ENCODE measurements around the gene DIP2B. TPM values are rescaled to one million over a fixed set of nuclear protein-coding genes. Genes with fewer than 3 reads are reported as not detected.

Gene DIP2B
- total RNA-seq, 2 experiments from 2014 or later = 18.8 to 21.8 TPM

DNA sequence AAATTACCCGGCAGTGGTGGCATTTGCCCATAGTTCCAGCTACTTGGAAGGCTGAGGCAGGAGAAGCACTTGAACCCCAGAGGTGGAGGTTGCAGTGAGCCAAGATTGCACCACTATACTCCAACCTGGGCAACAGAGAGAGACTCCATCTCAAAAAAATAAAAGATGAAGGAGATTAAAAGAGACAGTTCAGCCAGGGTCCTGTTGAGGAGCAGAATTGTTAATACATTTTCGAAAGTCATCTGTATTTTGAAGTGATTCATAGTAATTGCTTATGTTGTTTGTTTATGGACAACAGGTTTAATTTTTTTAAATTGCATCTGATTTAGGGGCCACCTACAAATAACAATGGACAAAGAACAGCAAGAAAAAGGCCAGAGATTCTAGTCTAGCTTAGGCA is 112.9 kb downstream of the DIP2B start:
- Mint-ChIP-seq H3K4me3 (no peak overlapping the region), H3K27me3 (ENCODE audit: low read depth) (no peaks in the 10 kb centered on the region), H3K36me3 (ENCODE audit: low read depth) (no peaks in the 10 kb centered on the region), H3K27ac (no peak overlapping the region), H3K4me1 (ENCODE audit: low read depth) (peaks cover 32% of the 10 kb centered on the region), H3K9me3 (ENCODE audit: insufficient read depth) (no peaks in the 10 kb centered on the region)
- DNase-seq (no peak), ATAC-seq (no peak)
- ChIA-PET CTCF (no interaction called here), POLR2A (no interaction called here)

DNA sequence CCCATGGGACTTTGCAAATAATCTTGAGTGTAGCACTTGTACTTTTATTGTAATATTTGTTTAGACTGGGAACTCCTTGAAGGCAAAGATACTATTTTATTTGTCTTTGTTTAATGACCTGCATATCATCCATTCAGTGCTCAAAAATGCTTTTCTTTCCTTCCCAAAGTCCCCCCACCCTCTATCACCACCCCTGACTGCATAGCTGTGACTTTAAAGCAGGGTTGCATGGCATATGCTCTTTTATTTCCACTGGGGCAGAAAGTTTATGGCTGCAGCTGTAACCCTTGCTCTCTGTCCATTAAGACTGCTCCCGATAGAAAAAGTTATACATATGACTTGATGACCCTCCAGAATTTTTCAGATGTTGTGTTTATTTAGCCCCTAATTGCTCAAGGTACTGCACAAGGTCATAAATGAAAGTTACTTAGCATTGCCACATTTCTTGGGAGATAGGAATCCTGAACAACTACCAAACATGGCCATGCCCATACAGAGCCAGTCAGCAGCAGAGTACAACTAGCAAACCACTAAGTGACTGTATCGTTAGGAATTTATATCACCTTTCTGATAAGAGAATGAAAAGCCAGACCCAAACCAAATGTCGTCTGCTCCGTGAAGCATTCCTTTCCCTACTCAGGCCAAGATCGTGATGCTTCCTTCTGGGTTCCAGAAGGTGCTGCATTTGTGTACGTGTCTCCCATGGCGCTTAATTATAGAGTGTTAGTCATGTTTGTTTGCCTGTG is 114.3 kb downstream of the DIP2B start:
- Mint-ChIP-seq H3K4me3 (no peak overlapping the region), H3K4me1 (ENCODE audit: low read depth) (peaks cover 32% of the 10 kb centered on the region), H3K36me3 (ENCODE audit: low read depth) (no peaks in the 10 kb centered on the region), H3K27me3 (ENCODE audit: low read depth) (no peaks in the 10 kb centered on the region), H3K9me3 (ENCODE audit: insufficient read depth) (no peaks in the 10 kb centered on the region), H3K27ac (no peak overlapping the region)
- POLR2A ChIA-PET = no interaction called here
- CTCF ChIA-PET = no interaction called here
- DNase-seq = no peak
- no peak for ATAC-seq

DNA sequence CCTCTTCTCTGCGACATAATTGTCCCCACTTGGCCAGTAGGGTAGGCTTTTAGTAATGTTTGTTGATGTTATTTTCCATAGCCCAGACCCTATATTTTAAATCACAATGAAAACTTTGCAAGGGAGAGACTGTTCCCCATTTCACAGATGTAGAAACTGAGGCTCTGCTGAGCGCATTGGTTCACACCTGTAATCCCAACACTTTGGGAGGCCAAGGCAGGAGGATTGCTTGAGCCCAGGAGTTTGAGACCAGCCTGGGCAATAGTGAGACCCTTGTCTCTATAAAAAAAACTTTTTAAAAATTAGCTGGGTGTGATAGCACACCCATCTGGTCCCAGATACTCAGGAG is 114.8 kb downstream of the DIP2B start:
- Mint-ChIP-seq H3K4me3 (no peak overlapping the region), H3K9me3 (ENCODE audit: insufficient read depth) (no peaks in the 10 kb centered on the region), H3K4me1 (ENCODE audit: low read depth) (peaks cover 35% of the 10 kb centered on the region), H3K27me3 (ENCODE audit: low read depth) (no peaks in the 10 kb centered on the region), H3K27ac (no peak overlapping the region), H3K36me3 (ENCODE audit: low read depth) (peaks cover 2% of the 10 kb centered on the region)
- DNase-seq (no peak), ATAC-seq (no peak)
- ChIA-PET POLR2A (no interaction called here), CTCF (interaction anchor here (2.7 kb wide), 1 partner anchor 19 kb away, joined by 8 read pairs; no protein-coding TSS in a partner anchor)

DNA sequence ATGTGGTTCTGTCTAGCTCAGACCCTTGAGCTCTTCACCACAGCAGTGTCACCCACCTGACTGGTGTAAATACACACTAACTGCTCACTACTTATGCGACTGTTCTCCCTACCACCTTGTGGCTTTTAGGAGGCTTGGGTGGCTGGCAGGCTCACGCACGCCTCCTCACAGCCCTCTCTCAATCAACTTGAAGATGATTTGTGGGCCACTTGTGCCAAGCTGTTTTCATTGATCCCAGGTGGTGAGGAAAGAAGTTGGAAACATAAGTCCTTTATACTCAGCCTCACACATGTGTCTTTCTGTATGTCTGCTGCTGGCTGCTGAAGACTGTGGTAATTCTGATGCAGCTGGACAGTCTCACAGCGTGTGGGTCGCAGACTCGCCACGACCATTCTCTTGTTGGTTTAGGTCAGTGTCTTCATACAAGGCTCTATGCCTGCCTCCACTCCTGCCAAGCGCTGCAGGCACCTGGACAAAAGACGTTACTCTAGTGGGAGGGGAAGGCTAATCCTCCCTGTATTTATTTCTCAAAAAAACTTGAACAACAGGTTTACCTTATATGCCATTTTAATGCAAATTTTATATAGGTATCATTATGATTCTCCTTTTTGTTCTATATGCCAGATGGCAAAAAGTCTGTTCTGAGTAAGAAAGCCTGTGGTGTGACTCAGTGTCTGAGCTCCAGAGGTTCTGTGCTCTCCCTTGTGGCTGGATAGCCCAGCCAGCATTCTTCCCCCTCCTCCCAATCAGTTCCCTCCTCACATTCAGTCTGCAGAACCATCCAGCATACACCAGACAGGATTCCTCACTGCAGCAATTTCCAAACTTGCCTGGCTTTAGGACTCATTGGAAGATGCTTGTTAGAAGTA is 115.6 kb downstream of the DIP2B start:
- H3K4me1 Mint-ChIP-seq (ENCODE audit: low read depth) = peaks cover 42% of the 10 kb centered on the region
- ATAC-seq = peak; percentile 63
- no peak for DNase-seq
- no peak overlapping the region for H3K4me3 Mint-ChIP-seq
- H3K27ac Mint-ChIP-seq = no peak overlapping the region
- H3K9me3 Mint-ChIP-seq (ENCODE audit: insufficient read depth) = no peaks in the 10 kb centered on the region
- H3K36me3 Mint-ChIP-seq (ENCODE audit: low read depth) = peaks cover 4% of the 10 kb centered on the region
- ChIA-PET POLR2A (interaction anchor here (0.7 to 1.0 kb wide), 2 partner anchors 88 to 115 kb away, joined by 3 read pairs; partner anchors contain the start of gene DIP2B), CTCF (interaction anchor here (1.0 to 2.7 kb wide), 4 partner anchors 10 to 116 kb away, joined by 3 to 9 read pairs (median 6); partner anchors contain the start of gene DIP2B)
- no peaks in the 10 kb centered on the region for H3K27me3 Mint-ChIP-seq (ENCODE audit: low read depth)

DNA sequence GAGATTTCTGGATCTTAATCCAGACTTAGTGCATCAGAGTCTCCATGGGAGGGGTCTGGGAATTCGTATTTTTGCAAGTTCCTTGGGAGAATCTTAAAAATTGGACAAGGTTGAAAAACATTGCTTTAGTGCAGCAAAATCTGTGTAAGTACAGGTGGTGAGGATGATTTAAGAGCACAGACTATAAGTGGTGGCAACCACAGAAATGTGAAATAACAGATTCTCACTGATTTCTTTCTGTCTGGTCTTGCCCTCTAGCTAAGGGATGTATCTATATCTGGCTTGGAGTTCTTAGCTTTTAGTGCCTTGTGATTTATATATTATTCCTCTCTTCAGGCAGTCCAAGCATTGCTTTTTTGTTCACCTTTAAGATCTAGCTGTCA is 116.2 kb downstream of the DIP2B start:
- no peak overlapping the region for H3K27ac Mint-ChIP-seq
- CTCF ChIA-PET = interaction anchor here (1.0 to 2.7 kb wide), 4 partner anchors 11 to 116 kb away, joined by 3 to 9 read pairs (median 6); partner anchors contain the start of gene DIP2B
- ATAC-seq = no peak
- peaks cover 6% of the 10 kb centered on the region for H3K36me3 Mint-ChIP-seq (ENCODE audit: low read depth)
- H3K4me1 Mint-ChIP-seq (ENCODE audit: low read depth) = peaks cover 47% of the 10 kb centered on the region
- H3K4me3 Mint-ChIP-seq = no peak overlapping the region
- H3K27me3 Mint-ChIP-seq (ENCODE audit: low read depth) = no peaks in the 10 kb centered on the region
- POLR2A ChIA-PET = interaction anchor here (0.7 to 1.0 kb wide), 2 partner anchors 88 to 116 kb away, joined by 3 read pairs; partner anchors contain the start of gene DIP2B
- no peak for DNase-seq
- no peaks in the 10 kb centered on the region for H3K9me3 Mint-ChIP-seq (ENCODE audit: insufficient read depth)

DNA sequence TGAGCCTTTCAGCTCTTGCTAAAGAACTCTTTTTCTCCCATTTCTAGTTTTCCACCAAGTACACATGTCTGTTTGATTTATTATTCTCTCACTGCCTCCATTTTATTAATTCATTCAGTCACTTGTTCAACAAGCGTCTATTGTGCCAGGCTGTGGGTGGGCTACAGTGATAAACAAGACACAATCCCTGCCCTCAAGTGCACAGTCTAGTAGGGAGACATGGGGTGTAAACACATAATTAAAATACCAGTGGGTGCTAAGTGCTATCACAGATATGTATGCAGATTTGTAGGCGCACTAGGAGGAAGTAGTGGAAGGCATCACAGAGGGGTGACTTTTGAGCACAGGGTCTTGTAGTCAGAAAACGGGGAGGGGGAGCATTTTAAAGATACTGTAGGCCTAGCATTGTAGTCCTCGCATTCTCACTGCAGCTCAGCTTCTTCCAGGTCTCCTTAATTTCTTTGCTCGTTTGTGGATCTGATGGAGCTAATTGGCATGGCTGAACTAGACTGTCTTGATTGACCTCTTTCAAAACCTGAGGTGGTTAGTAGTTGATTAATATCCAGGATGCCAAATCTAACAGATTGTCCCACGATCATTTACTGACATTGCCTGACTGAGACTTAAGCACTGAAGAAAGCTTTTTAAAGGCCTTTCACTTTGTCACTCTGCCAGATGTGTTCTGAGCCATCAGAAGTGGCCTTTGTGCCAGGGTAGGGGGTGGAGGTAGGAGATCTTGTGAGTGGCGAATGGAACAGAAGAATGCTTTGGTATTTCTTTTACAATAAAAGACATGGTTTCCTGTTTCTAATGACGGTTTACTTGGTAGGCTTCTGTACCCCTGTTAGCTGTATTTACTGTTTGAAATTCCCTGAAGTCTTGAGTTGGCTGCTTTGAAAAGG is 116.9 kb downstream of the DIP2B start:
- Mint-ChIP-seq H3K4me3 (no peak overlapping the region), H3K27ac (peak overlapping the region; percentile 22), H3K27me3 (ENCODE audit: low read depth) (no peaks in the 10 kb centered on the region), H3K4me1 (ENCODE audit: low read depth) (peaks cover 50% of the 10 kb centered on the region), H3K9me3 (ENCODE audit: insufficient read depth) (no peaks in the 10 kb centered on the region), H3K36me3 (ENCODE audit: low read depth) (peaks cover 10% of the 10 kb centered on the region)
- ChIA-PET CTCF (interaction anchor here (0.8 to 2.7 kb wide), 5 partner anchors 12 to 117 kb away, joined by 3 to 9 read pairs (median 3); partner anchors contain the start of gene DIP2B), POLR2A (interaction anchor here (0.7 to 1.0 kb wide), 2 partner anchors 89 to 116 kb away, joined by 3 read pairs; partner anchors contain the start of gene DIP2B)
- DNase-seq (no peak), ATAC-seq (no peak)

DNA sequence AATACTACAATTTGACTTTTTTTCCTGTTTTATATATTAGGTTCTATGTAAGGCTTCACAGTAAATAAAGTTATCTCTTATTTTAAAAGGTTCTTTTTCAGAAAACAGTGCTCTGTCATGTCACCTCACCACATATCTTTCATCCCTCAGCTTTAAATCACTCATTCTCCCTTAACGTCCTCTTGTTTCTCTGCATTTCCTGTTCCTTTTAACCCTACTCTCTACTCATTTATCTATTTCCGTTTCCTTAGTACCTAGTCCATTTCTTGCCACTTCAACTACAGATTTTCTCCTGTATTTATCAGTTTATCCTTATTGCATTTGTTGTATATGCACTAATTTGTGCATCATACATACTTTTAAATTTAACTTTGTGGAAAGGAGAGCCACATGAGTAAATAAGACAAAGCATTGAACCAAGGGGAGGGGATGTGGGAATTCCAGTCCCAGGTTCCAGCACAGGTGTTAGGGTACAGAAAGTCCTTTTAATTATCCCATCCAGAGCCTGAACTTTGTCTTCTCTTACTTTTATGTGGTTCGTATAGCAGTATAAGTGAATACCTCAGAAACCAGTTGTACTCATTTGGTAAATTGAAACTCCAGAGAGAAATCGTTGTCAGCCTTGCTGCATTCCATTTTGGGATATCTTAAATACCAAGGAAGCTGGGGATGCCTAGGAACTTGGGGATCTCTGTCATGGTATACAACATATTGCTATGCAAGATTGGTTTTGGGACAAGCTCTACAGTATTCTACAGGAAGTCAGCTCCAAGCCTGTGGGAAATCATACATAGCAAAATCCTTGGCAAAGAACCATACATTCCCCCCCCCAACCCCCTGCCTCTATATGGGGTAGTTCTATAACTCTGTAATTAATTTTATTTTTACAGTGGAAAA is 120.5 kb downstream of the DIP2B start:
- POLR2A ChIA-PET = interaction anchor here (0.6 to 1.3 kb wide), 3 partner anchors 28 to 120 kb away, joined by 3 to 8 read pairs (median 3); partner anchors contain the start of gene DIP2B
- Mint-ChIP-seq H3K36me3 (ENCODE audit: low read depth) (peaks cover 28% of the 10 kb centered on the region), H3K4me3 (peak overlapping the region; percentile 1), H3K27ac (peak overlapping the region; percentile 70), H3K4me1 (ENCODE audit: low read depth) (peaks cover 40% of the 10 kb centered on the region), H3K27me3 (ENCODE audit: low read depth) (no peaks in the 10 kb centered on the region), H3K9me3 (ENCODE audit: insufficient read depth) (no peaks in the 10 kb centered on the region)
- ATAC-seq (peak; percentile 73), DNase-seq (no peak)
- CTCF ChIA-PET = interaction anchor here (1.0 to 2.5 kb wide), 4 partner anchors 11 to 121 kb away, joined by 3 to 14 read pairs (median 4); partner anchors contain the start of gene DIP2B

DNA sequence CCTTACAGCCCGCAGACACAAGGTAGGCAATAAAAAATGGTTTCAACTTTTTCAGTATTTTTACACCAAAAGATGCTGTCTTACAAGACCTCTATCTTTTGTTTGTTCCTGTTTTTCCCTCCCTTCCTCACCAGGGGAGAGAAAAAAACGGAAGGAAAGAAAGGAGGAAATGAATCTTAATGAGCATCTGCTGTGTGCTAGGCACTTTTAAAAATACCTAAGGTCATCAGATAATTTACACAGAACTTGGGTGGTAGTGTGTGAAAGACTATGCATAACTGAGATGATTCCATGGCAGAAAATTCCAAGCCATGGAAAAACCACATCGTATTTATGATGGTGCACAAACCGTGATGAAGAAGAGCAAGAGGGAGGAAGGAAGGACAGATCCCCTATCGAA is 121.2 kb downstream of the DIP2B start:
- Mint-ChIP-seq H3K9me3 (ENCODE audit: insufficient read depth) (no peaks in the 10 kb centered on the region), H3K36me3 (ENCODE audit: low read depth) (peaks cover 31% of the 10 kb centered on the region), H3K27ac (no peak overlapping the region), H3K4me1 (ENCODE audit: low read depth) (peaks cover 32% of the 10 kb centered on the region), H3K27me3 (ENCODE audit: low read depth) (no peaks in the 10 kb centered on the region), H3K4me3 (no peak overlapping the region)
- no peak for DNase-seq
- POLR2A ChIA-PET = no interaction called here
- ATAC-seq = no peak
- CTCF ChIA-PET = interaction anchor here (1.4 to 2.5 kb wide), 2 partner anchors 12 to 121 kb away, joined by 5 to 14 read pairs; partner anchors contain the start of gene DIP2B

DNA sequence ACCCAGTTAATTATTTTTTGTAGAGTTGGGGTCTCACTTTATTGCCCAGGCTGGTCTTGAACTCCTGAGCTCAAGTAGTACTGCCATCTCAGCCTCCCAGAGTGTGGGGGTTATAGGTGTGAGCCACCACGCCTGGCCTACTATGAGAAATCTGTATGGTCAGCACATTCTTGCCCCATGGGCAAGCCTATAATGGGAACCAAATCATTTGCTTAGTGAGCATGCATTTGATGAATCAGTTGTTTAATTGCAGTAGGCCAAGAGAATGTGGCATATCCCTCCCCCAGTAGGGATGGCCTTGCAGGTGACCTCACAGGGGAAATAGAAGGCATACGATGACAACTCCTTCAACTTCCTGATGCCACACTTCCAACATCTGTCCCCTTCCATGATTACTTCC is 122.7 kb downstream of the DIP2B start:
- ChIA-PET CTCF (interaction anchor here (0.9 to 1.4 kb wide), 2 partner anchors 10 to 30 kb away, joined by 3 to 5 read pairs; no protein-coding TSS in a partner anchor), POLR2A (no interaction called here)
- H3K27ac Mint-ChIP-seq = no peak overlapping the region
- no peaks in the 10 kb centered on the region for H3K9me3 Mint-ChIP-seq (ENCODE audit: insufficient read depth)
- no peaks in the 10 kb centered on the region for H3K27me3 Mint-ChIP-seq (ENCODE audit: low read depth)
- peaks cover 31% of the 10 kb centered on the region for H3K36me3 Mint-ChIP-seq (ENCODE audit: low read depth)
- H3K4me1 Mint-ChIP-seq (ENCODE audit: low read depth) = peaks cover 20% of the 10 kb centered on the region
- DNase-seq (no peak), ATAC-seq (no peak)
- H3K4me3 Mint-ChIP-seq = no peak overlapping the region

DNA sequence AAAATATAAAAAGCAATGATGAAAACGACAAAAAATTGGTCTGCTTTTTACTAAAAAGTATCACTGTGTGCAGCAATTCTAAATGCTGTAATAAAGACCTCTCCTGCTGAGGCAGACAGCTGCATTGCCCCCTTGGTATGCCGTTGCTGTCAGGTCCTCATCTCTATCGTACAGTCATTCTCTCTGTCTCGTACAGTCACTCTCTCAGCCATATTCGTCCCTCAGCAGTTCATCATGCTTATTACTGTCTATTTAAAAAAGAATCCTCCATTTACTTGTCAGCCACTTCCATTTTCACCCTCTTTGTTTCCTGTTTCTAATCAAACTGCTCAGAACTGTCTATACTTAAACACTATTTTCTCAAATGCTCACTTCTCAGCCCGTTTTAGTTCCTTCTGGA is 123.6 kb downstream of the DIP2B start:
- CTCF ChIA-PET = interaction anchor here (0.8 to 1.5 kb wide), 3 partner anchors 10 to 120 kb away, joined by 3 read pairs; no protein-coding TSS in a partner anchor
- no peak for DNase-seq
- POLR2A ChIA-PET = no interaction called here

More for the DNA sequence above, 123.6 kb downstream of the DIP2B start:
- no peaks in the 10 kb centered on the region for H3K27me3 Mint-ChIP-seq (ENCODE audit: low read depth)
- H3K4me3 Mint-ChIP-seq = no peak overlapping the region
- ATAC-seq = no peak
- no peaks in the 10 kb centered on the region for H3K9me3 Mint-ChIP-seq (ENCODE audit: insufficient read depth)
- peaks cover 20% of the 10 kb centered on the region for H3K4me1 Mint-ChIP-seq (ENCODE audit: low read depth)
- peaks cover 33% of the 10 kb centered on the region for H3K36me3 Mint-ChIP-seq (ENCODE audit: low read depth)
- H3K27ac Mint-ChIP-seq = no peak overlapping the region
